Mucosa of descending colon (tissue), 3 donors: Measurements from ENCODE around the gene PCDH9. TPM values are rescaled to one million over a fixed set of nuclear protein-coding genes. Genes with fewer than 3 reads are reported as not detected.

Experiments used
- ATAC-seq: fragments of 200-7000 bp; cut with Tn5 transposase; one replicate; pipeline ENCODE4 v1.9.1; 2020; ENCODE audit warnings: mild to moderate bottlenecking, moderate library complexity
- DNase-seq, 3 donors: peaks; one replicate each; pipeline ENCODE4 v3.0.0-alpha.2; 2020
- H3K36me3 ChIP-seq: fragments of 200-600 bp; one replicate; pipeline ENCODE4 v1.8.0; 2021; ENCODE audit warnings: low read depth, mild to moderate bottlenecking
- H3K4me1 ChIP-seq: fragments of 200-600 bp; one replicate; pipeline ENCODE4 v1.8.0; 2021; ENCODE audit warnings: low read depth, mild to moderate bottlenecking
- H3K4me3 ChIP-seq: fragments of 200-600 bp; one replicate; pipeline ENCODE4 v1.8.0; 2021; ENCODE audit warnings: mild to moderate bottlenecking
- H3K9me3 ChIP-seq: fragments of 200-600 bp; one replicate; pipeline ENCODE4 v1.8.0; 2021; ENCODE audit warnings: mild to moderate bottlenecking
- intact Hi-C, 2 donors: fragments of 100-400 bp; cut with DNase I in 1 of 2; cut with micrococcal nuclease in 1 of 2; formaldehyde crosslinking; loops; one replicate each; pipeline versions ENCODE4 v1.11.0 to v1.11.1; 2022; cut with DNase I, micrococcal nuclease
- total RNA-seq, 3 donors: library from RNA; stranded (reverse); fragmentation: NEBNext Ultra II Directional in 2 of 3; extraction: Animal tissue kit (Norgen Biotek cat#: 25700) in 2 of 3; gene quantifications; one replicate each; pipeline versions ENCODE4 v1.2.1 to v1.2.4, GENCODE V29; 2021 to 2023
- TF ChIP-seq, protein P1 (sequence below): fragments of 200-600 bp; IDR thresholded peaks from one replicate; pipeline ENCODE4 v1.8.0; 2022; ENCODE audit warnings: antibody characterized with exemption, mild to moderate bottlenecking
- donor health status: DM: no; HTN: no; CAD: no; lungs with moderate emphysema.
- donor health status: DM: no; HTN: no; CAD: no.
- donor health status: DM: no; HTN: yes; CAD: no.

Gene PCDH9
- total RNA-seq, 3 donors from 2014 or later = 0.58 to 5.0 (median 0.80) TPM

DNA sequence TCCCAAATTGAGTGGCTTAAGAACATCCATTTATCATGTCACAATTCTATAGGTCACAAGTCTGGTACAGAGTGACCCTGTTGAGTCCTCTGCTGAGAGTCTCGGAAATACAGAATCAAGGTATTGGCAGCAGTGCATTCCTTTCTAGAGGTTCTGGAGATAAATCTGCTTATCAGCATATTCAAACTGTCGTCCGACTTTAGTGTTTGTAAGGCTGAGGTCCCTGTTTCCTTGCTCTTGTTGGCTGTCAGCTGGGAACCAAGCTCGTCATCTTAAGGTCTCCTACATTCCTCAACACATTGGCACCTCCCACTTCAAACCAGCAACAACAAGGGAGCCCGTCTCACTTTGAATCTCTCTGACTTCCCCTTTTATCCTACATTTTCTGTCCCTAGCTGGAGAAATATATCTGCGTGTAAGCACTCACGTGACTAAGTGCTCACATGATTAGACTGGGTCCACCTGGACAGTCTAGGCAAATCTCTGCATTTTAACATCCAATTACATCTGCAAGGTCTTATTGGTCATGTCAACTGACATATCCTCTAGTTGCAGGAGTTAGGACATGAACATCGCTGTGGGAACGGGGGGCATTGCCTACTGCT, 886.8 kb downstream of the PCDH9 start:
- intact Hi-C loops = no loop called here

DNA sequence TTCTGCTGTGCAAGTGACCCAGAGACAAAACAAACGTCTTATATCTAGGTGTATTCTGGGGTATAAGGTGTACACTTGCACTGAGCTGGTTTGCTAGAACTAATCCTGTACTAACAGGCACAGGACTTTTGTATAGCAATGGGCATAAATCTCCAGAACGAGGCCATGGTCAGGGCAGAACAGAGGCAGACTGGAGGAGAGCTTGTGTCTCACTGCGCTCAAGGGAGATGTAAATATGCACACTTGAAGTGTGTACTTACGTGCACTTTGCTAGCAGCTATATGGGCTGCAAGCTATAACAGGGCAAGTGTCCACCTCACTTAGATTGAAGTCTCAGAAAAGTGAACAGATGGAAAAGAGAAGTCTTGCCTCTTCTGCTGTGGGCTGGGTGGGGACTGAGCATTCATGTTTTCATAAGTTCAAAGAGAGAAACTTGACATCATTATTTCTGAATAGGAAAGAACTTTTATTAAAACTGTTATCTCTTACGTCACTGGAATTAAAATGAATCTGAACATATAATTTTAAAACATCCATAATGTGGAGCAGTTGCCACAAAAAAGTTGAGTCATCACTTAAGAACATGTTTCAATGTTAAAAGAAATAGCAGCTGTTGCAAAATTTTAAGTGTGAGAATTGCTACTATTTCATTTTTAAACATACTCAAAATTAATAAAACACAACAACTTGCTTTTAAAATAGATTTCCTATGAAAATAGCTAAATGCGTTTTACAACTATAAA, 888.3 kb downstream of the PCDH9 start:
- TF ChIP-seq, protein P1, sequence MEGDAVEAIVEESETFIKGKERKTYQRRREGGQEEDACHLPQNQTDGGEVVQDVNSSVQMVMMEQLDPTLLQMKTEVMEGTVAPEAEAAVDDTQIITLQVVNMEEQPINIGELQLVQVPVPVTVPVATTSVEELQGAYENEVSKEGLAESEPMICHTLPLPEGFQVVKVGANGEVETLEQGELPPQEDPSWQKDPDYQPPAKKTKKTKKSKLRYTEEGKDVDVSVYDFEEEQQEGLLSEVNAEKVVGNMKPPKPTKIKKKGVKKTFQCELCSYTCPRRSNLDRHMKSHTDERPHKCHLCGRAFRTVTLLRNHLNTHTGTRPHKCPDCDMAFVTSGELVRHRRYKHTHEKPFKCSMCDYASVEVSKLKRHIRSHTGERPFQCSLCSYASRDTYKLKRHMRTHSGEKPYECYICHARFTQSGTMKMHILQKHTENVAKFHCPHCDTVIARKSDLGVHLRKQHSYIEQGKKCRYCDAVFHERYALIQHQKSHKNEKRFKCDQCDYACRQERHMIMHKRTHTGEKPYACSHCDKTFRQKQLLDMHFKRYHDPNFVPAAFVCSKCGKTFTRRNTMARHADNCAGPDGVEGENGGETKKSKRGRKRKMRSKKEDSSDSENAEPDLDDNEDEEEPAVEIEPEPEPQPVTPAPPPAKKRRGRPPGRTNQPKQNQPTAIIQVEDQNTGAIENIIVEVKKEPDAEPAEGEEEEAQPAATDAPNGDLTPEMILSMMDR = no peak
- Histone ChIP-seq H3K36me3 (no peaks in the 10 kb centered on the region), H3K4me3 (no peak overlapping the region), H3K9me3 (no peaks in the 10 kb centered on the region), H3K4me1 (no peaks in the 10 kb centered on the region)
- DNase-seq (no peak), ATAC-seq (no peak)
- intact Hi-C loops = no loop called here

More for the DNA sequence above, 886.8 kb downstream of the PCDH9 start:
- ATAC-seq (no peak), DNase-seq (no peak)
- TF ChIP-seq, protein P1 = no peak
- no peaks in the 10 kb centered on the region for H3K4me1 ChIP-seq
- H3K9me3 ChIP-seq = no peaks in the 10 kb centered on the region
- H3K36me3 ChIP-seq = no peaks in the 10 kb centered on the region
- H3K4me3 ChIP-seq = no peak overlapping the region

DNA sequence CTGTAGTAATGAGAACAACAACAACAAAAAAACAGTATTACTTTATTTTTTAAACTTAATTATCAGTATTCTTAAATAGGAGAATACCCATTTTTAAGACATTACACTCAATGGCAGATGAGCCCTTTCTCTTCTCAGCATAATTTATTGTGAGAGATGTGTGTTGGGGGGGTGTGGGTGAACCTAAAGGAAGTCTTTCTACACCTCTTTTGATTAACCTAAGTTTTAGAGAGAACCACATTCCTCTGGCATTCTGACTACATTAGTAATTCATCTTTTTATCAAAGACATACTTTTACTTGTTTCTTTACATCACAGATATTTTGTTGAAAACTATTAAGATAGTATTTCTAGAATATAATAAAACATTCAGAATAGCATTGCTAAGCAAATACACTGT, 890.9 kb downstream of the PCDH9 start:
- H3K4me3 ChIP-seq = no peak overlapping the region
- H3K9me3 ChIP-seq = no peaks in the 10 kb centered on the region
- TF ChIP-seq, protein P1 = no peak
- DNase-seq (no peak), ATAC-seq (no peak)
- intact Hi-C loops = no loop called here
- no peaks in the 10 kb centered on the region for H3K4me1 ChIP-seq
- no peaks in the 10 kb centered on the region for H3K36me3 ChIP-seq

DNA sequence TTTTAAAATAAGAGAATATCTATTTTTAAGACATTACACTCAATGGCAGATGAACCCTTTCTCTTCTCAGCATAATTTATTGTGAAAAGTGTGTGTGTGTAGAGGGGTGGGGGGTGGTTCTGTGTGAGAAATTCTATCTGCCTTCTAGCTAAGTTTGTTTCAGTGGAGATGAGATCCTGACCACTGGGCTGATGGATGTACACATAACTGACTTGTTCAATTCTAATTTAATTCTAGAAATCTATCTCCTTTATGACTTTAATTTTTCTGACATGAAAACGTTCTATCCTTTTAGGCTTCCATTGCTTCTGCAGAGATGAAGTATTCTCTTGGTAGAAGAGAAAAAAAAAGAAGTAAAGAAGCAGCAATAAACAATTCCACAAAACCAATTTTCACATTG, 891.6 kb downstream of the PCDH9 start:
- ATAC-seq = no peak

DNA sequence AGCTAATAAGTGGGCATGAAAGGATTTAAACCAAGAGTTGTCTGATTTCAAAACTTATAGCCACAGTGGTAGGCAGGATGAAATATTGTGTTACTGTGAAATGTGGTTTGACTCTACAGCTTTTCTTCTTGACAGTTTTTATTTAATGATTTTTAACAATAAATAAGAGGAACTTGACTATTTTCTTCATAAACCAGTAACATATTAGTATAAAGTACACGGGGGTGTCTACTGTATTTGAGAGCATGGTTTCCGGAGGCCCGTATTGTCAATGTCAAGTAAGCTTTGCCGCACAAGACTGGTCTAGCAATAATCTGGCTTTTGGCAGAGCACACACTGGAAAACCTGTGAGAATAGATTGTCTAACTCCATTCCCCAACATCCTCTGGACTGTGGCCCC, 894.5 kb downstream of the PCDH9 start:
- intact Hi-C loops = no loop called here
- Histone ChIP-seq H3K4me3 (no peak overlapping the region), H3K36me3 (no peaks in the 10 kb centered on the region), H3K4me1 (no peaks in the 10 kb centered on the region), H3K9me3 (no peaks in the 10 kb centered on the region)
- ATAC-seq = no peak
- TF ChIP-seq, protein P1 = no peak
- DNase-seq = no peak

More for the DNA sequence above, 891.6 kb downstream of the PCDH9 start:
- TF ChIP-seq, protein P1 = no peak
- no peaks in the 10 kb centered on the region for H3K9me3 ChIP-seq
- no peak overlapping the region for H3K4me3 ChIP-seq
- intact Hi-C loops = no loop called here
- H3K36me3 ChIP-seq = no peaks in the 10 kb centered on the region
- DNase-seq = no peak
- no peaks in the 10 kb centered on the region for H3K4me1 ChIP-seq
